ENCODE results near the gene DIPK1A.

DIPK1A gene

GRCh38 chr1:92881391-92881790, 79.9 kb downstream of the DIPK1A start:
- DNase-seq (ENCODE audit: low read depth in 2 of 2): no peak
- no peak for TF ChIP-seq CTCF (IDR thresholded peaks at IDR 0.05; ENCODE audit: low read depth, low read length)
- H3K4me3 ChIP-seq (replicated peaks in 1 of 2; ENCODE audit: low read depth in 2 of 2, low read length in 2 of 2): no peak overlapping the region

- TF ChIP-seq CTCF (IDR thresholded peaks at IDR 0.05; ENCODE audit: low read depth, low read length): no peak
Observed at GRCh38 chr1:92879316-92879968, 81.8 kb downstream of the DIPK1A start.

DNA sequence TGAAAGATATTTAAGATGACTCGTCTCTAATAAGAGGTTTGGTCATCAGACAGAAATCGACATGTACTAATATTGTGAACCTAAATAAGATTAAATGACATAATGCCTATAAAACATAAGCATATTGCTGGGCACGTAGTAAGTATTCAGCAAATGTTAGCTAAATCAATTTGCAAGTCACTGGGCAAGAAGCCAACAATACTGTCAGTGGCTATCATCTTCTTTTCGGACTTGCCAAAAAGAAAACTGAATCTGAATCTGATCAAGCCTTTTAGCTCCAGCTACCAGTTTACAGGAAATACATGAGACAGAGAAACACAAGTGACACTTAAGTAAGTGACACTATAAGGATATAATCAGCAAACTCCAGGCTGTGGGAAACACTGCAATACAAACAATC, 83.5 kb downstream of the DIPK1A start:
- TF ChIP-seq CTCF (IDR thresholded peaks at IDR 0.05; ENCODE audit: low read depth, low read length): no peak
- no peak overlapping the region for H3K4me3 ChIP-seq (replicated peaks in 1 of 2; ENCODE audit: low read depth in 2 of 2, low read length in 2 of 2)
- DNase-seq (ENCODE audit: low read depth in 2 of 2): peak; percentile 8 to 28

More at GRCh38 chr1:92879316-92879968, 81.8 kb downstream of the DIPK1A start:
- DNase-seq (ENCODE audit: low read depth in 2 of 2): no peak
- H3K4me3 ChIP-seq (replicated peaks in 1 of 2; ENCODE audit: low read depth in 2 of 2, low read length in 2 of 2): no peak overlapping the region

DNA sequence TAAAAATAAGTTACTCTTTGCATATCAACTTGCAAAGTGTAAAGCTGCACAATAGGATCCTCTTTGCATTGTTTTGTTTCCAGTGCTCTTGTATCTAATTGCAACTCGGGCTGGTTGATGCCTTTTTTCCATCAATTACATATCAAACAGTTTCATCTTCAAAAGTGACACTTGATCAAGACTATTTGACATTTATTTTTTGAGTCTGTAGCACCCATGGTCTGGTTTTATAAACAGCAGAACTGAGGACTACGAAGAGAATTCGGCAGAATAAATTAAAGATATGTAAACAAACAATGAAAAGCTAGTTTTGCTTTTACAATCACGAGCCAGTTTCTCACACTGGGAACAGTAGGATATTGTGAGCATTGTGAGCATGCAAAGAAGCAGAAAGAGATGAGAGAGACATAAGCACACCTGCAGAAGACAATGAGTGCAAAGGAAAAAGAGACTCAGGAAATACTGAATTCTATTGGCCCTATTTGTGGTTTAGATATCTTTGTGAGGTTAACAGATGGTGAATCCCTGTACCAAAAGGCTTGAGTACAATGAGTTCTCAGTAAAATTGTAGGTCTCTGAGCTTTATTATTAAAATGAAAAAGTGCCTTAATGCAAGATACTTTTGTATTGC, 84.1 kb downstream of the DIPK1A start:
- no peak for DNase-seq (ENCODE audit: low read depth in 2 of 2)
- no peak overlapping the region for H3K4me3 ChIP-seq (replicated peaks in 1 of 2; ENCODE audit: low read depth in 2 of 2, low read length in 2 of 2)
- TF ChIP-seq CTCF (IDR thresholded peaks at IDR 0.05; ENCODE audit: low read depth, low read length): no peak

DNA sequence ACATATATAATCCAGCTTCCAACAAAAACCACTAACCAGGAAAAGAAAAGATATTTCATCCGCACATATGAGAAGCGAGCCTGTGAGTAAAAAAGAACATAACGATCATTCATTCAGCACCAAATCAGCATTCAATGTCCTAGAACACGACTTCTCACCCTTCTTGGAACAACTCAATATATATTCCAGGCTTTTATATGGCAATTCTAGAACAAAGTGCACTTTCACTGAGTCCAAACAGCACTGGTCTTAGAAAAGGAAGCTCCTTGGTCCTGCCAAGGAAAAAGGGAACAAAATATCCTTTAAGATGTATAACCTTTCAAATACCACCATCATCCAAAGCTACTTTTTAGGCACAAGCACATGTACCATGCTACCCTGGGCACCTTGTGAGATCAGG, 84.9 kb downstream of the DIPK1A start:
- DNase-seq (ENCODE audit: low read depth in 2 of 2): no peak
- no peak for TF ChIP-seq CTCF (IDR thresholded peaks at IDR 0.05; ENCODE audit: low read depth, low read length)
- H3K4me3 ChIP-seq (replicated peaks in 1 of 2; ENCODE audit: low read depth in 2 of 2, low read length in 2 of 2): no peak overlapping the region

DNA sequence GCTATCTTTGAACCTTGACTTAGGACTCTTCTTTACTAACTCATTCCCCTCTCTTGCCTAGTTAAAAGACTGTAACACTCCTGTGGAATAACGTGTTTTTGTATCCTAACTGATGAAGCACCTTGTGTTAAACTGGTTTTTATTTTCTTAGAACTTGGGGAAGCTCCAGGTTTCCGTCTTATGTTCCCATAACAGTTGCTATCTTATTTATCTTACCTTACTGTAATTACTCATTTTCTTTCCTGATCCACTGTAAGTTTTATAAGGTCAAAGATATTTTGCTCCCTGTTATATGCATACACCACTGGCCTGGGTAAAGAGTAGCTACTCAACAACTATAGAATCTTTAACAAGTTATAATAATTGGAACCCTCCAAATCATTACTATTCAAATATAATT, 86.3 kb downstream of the DIPK1A start:
- no peak overlapping the region for H3K4me3 ChIP-seq (replicated peaks in 1 of 2; ENCODE audit: low read depth in 2 of 2, low read length in 2 of 2)
- no peak for DNase-seq (ENCODE audit: low read depth in 2 of 2)
- no peak for TF ChIP-seq CTCF (IDR thresholded peaks at IDR 0.05; ENCODE audit: low read depth, low read length)
